H1 (cell line): ENCODE data around the gene PHKA2. TPM values are rescaled to one million over a fixed set of nuclear protein-coding genes. Genes with fewer than 3 reads are reported as not detected.

Source experiments
- CHD1 ChIP-seq: IDR thresholded peaks from 2 replicates; pipeline ENCODE4 v1.6.1; 2012; ENCODE audit warnings: low read depth, low read length, improper control_type of control experiment
- FOSL1 ChIP-seq: IDR thresholded peaks from 2 replicates; pipeline ENCODE4 v1.6.1; 2011; ENCODE audit warnings: mild to moderate bottlenecking, low read depth, low read length, moderate library complexity; ENCODE audit not compliant: insufficient read depth
- GABPA ChIP-seq: IDR thresholded peaks from 2 replicates; pipeline ENCODE4 v1.6.1; 2011; ENCODE audit warnings: mild to moderate bottlenecking, low read length, moderate library complexity, borderline replicate concordance; ENCODE audit not compliant: insufficient read depth
- KDM5A ChIP-seq: fragments of 200-600 bp; IDR thresholded peaks from 2 replicates; pipeline ENCODE4 v1.7.1; 2012; ENCODE audit warnings: mild to moderate bottlenecking, low read length, inconsistent platforms, mixed read lengths
- MAFK ChIP-seq: IDR thresholded peaks from 2 replicates; pipeline ENCODE4 v1.6.1; 2012; ENCODE audit warnings: low read depth, mild to moderate bottlenecking, improper control_type of control experiment, low read length
- RFX5 ChIP-seq: IDR thresholded peaks from 2 replicates; pipeline ENCODE4 v1.6.1; 2011; ENCODE audit warnings: low read depth, low read length, improper control_type of control experiment, borderline replicate concordance
- SP1 ChIP-seq: IDR thresholded peaks from 2 replicates; pipeline ENCODE4 v1.6.1; 2011; ENCODE audit warnings: low read depth, low read length
- polyA plus RNA-seq, 7 experiments: library from polyadenylated mRNA; depleted of rRNA in 3 of 7; stranded (reverse) in 5 of 7; unstranded in 2 of 7; fragments of >200 nt in 5 of 7; fragments of 200-250 nt in 2 of 7; gene quantifications; 1 replicate in 5 of 7; 2 replicates in 1 of 7; 4 replicates in 1 of 7; pipeline versions ENCODE4 v1.2.1 to v1.2.3, GENCODE V29; 2011 to 2013; ENCODE audit warnings: missing spikeins in 2 of 7, mixed read lengths in 2 of 7
- total RNA-seq: library from RNA; stranded (reverse); fragmentation: NEBNext Ultra II Directional; extraction: Animal tissue kit (Norgen Biotek cat#: 25700); gene quantifications from 2 replicates; pipeline ENCODE4 v1.2.1, GENCODE V29; 2021

Gene PHKA2
- total and polyA plus RNA-seq, 2 of the 8 experiments (the other 6 are each of a cell fraction or from before 2014, with no cell fraction given): 28.1 to 35.8 TPM

- TF ChIP-seq GABPA (no peak), KDM5A (no peak), SP1 (no peak), MAFK (no peak), RFX5 (no peak), FOSL1 (no peak), CHD1 (no peak)
Observed at GRCh38 chrX:18933617-18934016, 50.3 kb downstream of the PHKA2 start (continued).
